GM18519 (cell line): ENCODE measurements around the gene GRM6.

ENCODE experiments used
- ATAC-seq: cut with Tn5 transposase; IDR thresholded peaks from one replicate; pipeline ENCODE4 v1.9.1; 2021; ENCODE audit warnings: mild to moderate bottlenecking, moderate library complexity; ENCODE audit not compliant: unreplicated experiment, low FRiP score

GRM6 gene

DNA sequence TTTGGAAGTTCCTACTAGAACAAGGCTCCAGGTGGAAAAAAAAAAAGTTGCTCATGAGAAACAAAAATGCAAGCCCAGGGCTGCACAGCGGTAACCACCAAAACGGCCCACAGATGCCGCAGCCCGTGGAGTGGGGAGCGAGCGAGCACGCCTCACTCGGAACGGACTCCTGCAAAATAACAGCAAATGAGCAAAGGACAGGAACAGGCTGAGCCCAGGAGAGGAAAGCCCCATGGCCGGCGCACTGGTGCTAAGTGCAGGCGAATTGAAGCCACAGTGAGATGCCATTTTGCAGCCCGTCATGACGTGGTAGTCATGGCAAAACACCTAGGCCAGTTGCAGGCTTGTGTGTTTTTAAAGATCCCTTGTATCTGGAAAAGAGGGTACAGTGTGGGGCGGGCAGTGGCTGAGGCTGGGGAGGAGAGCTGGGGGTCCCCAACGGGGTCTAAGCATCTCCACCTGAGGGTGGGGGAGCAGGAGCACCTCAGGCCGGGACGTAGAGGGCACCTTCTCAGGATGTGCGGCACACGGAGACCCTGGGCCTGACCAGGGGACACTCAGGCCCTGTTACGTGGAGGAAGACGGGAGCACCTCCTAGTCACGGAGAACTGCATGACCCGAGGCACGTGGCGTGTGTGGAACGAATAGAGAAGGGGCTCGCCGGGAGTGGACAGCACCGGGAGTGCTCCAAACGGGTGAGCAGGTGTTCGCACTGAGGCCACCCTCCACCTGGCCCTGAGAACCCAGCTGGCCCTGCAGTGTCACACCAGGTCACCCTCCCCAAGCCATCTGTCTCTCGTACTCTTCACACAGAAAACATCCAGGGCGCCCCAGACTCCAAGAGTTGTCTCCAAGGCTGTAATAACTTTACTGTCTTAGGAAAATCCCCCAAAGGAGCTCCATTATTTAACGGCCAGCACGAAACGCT, 10.7 kb downstream of the GRM6 start:
- no peak for ATAC-seq

DNA sequence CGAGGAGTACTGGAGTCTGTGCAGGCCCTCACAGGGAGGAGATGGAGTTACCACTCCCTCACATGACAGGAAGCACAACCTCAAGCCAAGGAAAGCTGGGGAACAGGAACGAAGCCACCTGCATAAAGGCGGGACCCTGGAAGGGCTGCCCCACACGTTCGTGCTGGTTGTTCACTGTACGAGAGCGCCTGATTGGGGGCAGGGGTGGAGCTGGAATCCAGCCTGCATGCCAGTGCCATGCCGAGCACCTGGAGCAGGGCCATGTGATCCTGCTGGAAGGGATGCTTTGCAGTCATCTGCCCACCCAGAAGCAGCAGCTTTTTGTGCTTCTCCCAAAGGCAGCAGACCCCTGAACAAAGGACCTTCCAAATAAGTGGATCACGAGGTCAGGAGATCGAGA, 11.4 kb downstream of the GRM6 start:
- ATAC-seq: no peak

DNA sequence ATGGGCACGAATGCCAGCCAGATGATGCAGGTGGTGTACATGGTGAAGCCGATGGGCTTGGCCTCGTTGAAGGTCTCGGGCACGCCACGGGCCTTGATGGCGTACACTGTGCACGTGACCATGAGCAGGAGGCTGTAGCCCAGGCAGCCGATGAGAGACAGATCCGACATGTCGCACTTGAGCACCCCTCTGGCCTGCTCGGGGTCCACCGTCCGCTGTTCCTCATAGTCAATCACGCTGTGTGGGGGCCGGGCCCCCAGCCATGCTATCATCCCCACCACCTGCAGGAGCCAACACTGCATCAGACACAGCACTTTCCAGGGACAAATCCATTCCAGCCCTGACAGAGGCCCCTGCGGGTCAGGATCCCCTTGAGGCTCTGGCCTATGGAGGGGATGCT, 12.2 kb downstream of the GRM6 start:
- ATAC-seq: no peak

DNA sequence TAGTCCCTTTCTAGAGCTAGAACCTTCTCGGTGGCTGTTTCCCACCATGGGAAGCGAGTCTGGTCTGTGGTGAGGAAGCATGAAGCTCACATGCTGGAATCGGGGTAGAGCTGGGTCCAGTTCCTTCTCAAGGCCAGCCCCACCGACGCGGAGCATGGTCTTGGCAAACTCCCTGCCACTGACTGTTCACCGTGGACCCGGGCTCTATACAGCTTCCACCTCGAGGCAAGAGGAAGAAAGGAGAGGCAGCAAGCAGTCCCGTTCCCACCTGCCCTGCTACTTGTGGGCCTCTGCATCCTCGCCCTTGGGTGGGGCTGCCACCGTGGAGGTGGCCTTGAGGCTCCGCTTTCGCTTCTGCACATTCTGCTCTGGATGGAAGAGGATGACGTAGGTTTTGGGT, 13.7 kb downstream of the GRM6 start:
- no peak for ATAC-seq

DNA sequence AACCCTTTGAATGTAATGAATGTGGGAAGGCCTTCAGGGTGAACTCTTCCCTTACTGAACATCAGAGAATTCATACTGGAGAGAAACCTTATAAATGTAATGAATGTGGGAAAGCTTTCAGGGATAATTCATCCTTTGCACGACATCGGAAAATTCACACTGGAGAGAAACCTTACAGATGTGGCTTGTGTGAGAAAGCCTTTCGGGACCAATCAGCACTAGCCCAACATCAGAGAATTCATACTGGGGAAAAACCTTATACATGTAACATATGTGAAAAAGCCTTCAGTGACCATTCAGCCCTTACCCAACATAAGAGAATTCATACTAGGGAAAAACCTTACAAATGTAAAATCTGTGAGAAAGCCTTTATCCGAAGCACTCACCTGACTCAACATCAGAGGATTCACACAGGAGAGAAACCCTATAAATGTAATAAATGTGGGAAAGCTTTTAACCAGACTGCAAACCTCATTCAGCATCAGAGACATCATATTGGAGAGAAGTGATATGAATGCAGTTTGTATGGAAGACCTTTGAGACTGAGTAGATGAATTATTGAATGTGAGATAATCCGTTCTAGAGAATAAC, 29.6 kb downstream of the GRM6 start:
- no peak for ATAC-seq

DNA sequence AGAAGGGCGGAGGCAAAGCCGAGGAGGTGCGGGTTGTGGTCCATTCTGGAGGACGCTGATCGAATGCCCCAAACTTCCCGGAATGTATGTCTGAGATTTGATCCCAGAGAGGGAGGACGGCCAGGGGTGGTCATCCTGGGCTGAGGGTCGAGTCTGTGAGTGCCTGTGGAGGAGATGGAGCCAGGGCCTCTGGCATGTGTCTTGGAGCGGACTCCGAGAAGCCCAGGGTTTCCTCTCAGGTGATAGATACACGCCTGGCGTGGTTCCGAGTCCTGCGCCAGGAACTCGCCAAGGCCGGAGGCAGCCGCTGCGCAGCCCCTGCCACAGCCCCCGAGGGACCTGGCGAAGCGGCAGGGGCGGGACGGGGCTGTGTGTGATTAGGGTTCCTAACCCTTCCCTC, 53.8 kb downstream of the GRM6 start:
- ATAC-seq: no peak

DNA sequence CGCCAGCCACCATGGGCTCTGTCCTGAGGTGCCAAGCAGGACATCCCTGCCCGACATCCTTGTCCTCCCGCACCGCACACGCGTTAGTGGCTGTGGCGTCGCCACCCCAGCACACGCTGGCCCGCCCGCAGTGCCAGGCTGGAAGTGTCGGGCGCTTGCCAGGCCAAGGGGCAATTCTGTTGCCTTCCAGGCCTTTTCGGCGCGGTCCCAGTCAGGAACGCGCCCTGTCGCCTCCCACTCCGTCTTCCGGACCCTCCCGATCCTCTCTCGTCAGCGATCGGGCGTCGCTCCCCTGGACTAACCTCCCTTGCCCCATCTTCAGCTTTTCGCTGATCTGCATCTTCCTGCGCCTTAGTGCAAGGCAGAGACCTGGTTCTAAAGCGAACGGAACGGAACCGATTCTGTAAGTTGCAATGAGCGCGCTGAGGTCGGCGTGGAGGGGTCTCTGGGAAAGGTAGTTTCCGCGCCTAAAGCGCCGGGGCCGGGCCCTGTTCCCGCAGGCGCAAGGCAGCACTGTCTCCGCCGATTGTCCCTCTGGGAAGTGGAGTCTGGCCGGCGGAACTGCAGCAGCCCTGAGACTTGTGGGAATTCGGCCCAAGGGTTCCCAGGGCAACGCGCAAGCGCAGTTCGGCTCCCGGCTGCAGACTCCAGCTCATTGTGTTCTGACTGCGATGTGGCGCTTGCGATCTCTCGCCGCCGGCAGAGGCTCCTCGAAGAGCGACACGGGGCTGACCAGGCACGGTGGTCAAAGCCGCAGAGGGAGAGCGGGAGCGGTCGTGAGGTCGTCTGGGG, 54.4 kb downstream of the GRM6 start, which contains the start of gene ZNF454:
TSS of gene ZNF454 (plus strand) at position 630 of the 792 bp plus-strand sequence. CDS start 1,594 bp downstream, outside the sequence.
- no peak for ATAC-seq

DNA sequence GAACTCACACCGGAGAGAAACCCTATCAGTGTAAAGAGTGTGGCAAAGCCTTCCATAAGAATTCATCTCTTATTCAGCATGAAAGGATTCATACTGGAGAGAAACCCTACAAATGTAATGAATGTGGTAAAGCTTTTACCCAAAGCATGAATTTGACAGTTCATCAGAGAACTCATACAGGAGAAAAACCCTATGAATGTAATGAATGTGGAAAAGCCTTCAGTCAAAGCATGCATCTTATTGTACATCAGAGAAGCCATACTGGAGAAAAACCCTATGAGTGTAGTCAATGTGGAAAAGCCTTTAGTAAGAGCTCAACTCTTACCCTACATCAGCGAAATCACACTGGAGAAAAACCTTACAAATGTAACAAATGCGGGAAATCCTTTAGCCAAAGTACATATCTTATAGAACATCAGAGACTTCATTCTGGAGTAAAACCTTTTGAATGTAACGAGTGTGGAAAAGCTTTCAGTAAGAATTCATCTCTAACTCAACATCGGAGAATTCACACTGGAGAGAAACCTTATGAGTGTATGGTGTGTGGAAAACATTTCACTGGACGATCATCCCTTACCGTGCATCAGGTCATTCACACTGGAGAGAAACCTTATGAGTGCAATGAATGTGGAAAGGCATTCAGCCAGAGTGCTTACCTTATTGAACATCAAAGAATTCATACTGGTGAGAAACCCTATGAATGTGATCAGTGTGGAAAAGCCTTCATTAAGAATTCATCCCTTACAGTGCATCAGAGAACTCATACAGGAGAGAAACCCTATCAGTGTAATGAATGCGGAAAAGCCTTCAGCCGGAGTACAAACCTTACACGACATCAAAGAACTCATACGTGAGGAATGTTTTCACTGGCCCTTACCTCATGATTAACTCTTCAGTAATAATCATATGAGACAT, 63.0 kb downstream of the GRM6 start:
- ATAC-seq: no peak
